SK-N-SH (cell line): ENCODE data around the gene ZC3HAV1L. TPM values are rescaled to one million over a fixed set of nuclear protein-coding genes. Genes with fewer than 3 reads are reported as not detected.

ENCODE experiments used
- CTCF ChIA-PET: fragments of 300-600, 350-600 bp; formaldehyde crosslinking; extraction: SDS; loops from one replicate; lab custom pipeline; 2021; lab: Yijun Ruan, JAX
- POLR2A ChIA-PET: fragments of 350-600 bp; sonication (Branson Sonifier 250); formaldehyde crosslinking; extraction: SDS; loops from one replicate; lab custom pipeline; 2020; ENCODE audit warnings: antibody characterized with exemption, inconsistent platforms; lab: Yijun Ruan, JAX
- DNase-seq: peaks from one replicate; pipeline ENCODE4 v3.0.0; 2012
- H2AFZ ChIP-seq: fragments of 200-600 bp; sonication (generic); 2 replicates; pipeline ENCODE4 v1.8.1; 2016; ENCODE audit warnings: antibody characterized with exemption, mild to moderate bottlenecking, low read depth
- H3F3A ChIP-seq: fragments of 200-600 bp; sonication (generic); replicated peaks from 2 replicates; pipeline ENCODE3; 2016; ENCODE audit warnings: antibody characterized with exemption, mild to moderate bottlenecking; ENCODE audit not compliant: insufficient read depth
- H3K27ac ChIP-seq, 2 experiments: fragments of 200-500 bp in 1 of 2; fragments of 200-600 bp in 1 of 2; sonication (Bioruptor generic) in 1 of 2; sonication (generic), shearing (Covaris generic) in 1 of 2; 2 replicates each; pipeline versions ENCODE4 v1.5.1 to v1.6.1; 2014 to 2016; ENCODE audit warnings: low read depth in 2 of 2, inconsistent platforms in 1 of 2, low read length in 1 of 2, mild to moderate bottlenecking in 1 of 2, mixed read lengths in 1 of 2
- H3K27me3 ChIP-seq: fragments of 200-600 bp; sonication (generic), shearing (Covaris generic); 2 replicates; pipeline ENCODE4 v1.6.1; 2016; ENCODE audit warnings: mixed run types; ENCODE audit not compliant: insufficient read depth
- H3K36me3 ChIP-seq, 2 experiments: fragments of 200-500 bp in 1 of 2; fragments of 200-600 bp in 1 of 2; sonication (Bioruptor generic) in 1 of 2; sonication (generic) in 1 of 2; replicated peaks in 1 of 2; 2 replicates each; pipeline versions ENCODE3 to v1.5.1; 2014 to 2016; ENCODE audit warnings: low read length in 1 of 2, mild to moderate bottlenecking in 1 of 2; ENCODE audit not compliant: insufficient read depth in 2 of 2, control insufficient read depth in 1 of 2
- H3K4me1 ChIP-seq, 2 experiments: fragments of 200-500 bp in 1 of 2; fragments of 200-600 bp in 1 of 2; sonication (Bioruptor generic) in 1 of 2; sonication (generic), shearing (Covaris generic) in 1 of 2; 2 replicates each; pipeline versions ENCODE4 v1.5.1 to v1.6.1; 2014 to 2016; ENCODE audit warnings: low read depth in 1 of 2, low read length in 1 of 2, mixed run types in 1 of 2; ENCODE audit not compliant: insufficient read depth in 2 of 2, control insufficient read depth in 1 of 2
- H3K4me2 ChIP-seq: fragments of 200-600 bp; sonication (generic), shearing (Covaris generic); 2 replicates; pipeline ENCODE4 v1.6.1; 2017; ENCODE audit warnings: mixed run types
- H3K4me3 ChIP-seq, 2 experiments: fragments of 200-500 bp in 1 of 2; fragments of 200-600 bp in 1 of 2; sonication (Bioruptor generic) in 1 of 2; sonication (generic), shearing (Covaris generic) in 1 of 2; 2 replicates each; pipeline versions ENCODE4 v1.5.1 to v1.8.1; 2014 to 2016; ENCODE audit warnings: low read depth in 2 of 2, inconsistent platforms in 1 of 2, low read length in 1 of 2, mild to moderate bottlenecking in 1 of 2, mixed read lengths in 1 of 2, moderate library complexity in 1 of 2
- H3K79me2 ChIP-seq: fragments of 200-600 bp; sonication (generic); 2 replicates; pipeline ENCODE4 v1.8.1; 2017; ENCODE audit warnings: mild to moderate bottlenecking; ENCODE audit not compliant: insufficient read depth
- H3K9ac ChIP-seq: fragments of 200-600 bp; sonication (generic); 2 replicates; pipeline ENCODE4 v1.6.1; 2017; ENCODE audit warnings: mixed run types
- H3K9me2 ChIP-seq: fragments of 200-600 bp; sonication (generic); 2 replicates; pipeline ENCODE4 v1.6.1; 2017; ENCODE audit warnings: mixed run types
- H3K9me3 ChIP-seq: fragments of 200-600 bp; sonication (generic); 2 replicates; pipeline ENCODE4 v1.6.1; 2017; ENCODE audit warnings: mixed run types, mild to moderate bottlenecking, moderate library complexity
- H4K20me1 ChIP-seq: fragments of 200-600 bp; sonication (generic); 2 replicates; pipeline ENCODE4 v1.6.1; 2017; ENCODE audit warnings: mild to moderate bottlenecking, mixed run types; ENCODE audit not compliant: insufficient read depth
- ELF1 ChIP-seq: IDR thresholded peaks from 2 replicates; pipeline ENCODE4 v1.4.0; 2012
- EP300 ChIP-seq, 2 experiments: IDR thresholded peaks; 2 replicates each; pipeline versions ENCODE4 v1.4.0 to v1.6.1; 2012; ENCODE audit warnings: borderline replicate concordance in 1 of 2, low read depth in 1 of 2, low read length in 1 of 2
- EZH2phosphoT487 ChIP-seq: fragments of 200-600 bp; sonication (generic); IDR thresholded peaks from 2 replicates; pipeline ENCODE4 v1.6.1; 2017; ENCODE audit warnings: low read depth, mixed run types, mild to moderate bottlenecking, antibody characterized with exemption, moderate library complexity, borderline replicate concordance
- GABPA ChIP-seq: IDR thresholded peaks from 2 replicates; pipeline ENCODE4 v1.4.0; 2012; ENCODE audit warnings: low read depth, mild to moderate bottlenecking
- GATA2 ChIP-seq: sonication (generic); formaldehyde crosslinking; IDR thresholded peaks from 2 replicates; pipeline ENCODE4 v1.5.0; 2020; ENCODE audit warnings: mild to moderate bottlenecking, missing genetic modification reagents
- IRF3 ChIP-seq: fragments of 150-350 bp; IDR thresholded peaks from 2 replicates; pipeline ENCODE4 v1.6.1; 2016; ENCODE audit warnings: mild to moderate bottlenecking, low read depth, low read length
- NRF1 ChIP-seq: IDR thresholded peaks from 2 replicates; pipeline ENCODE4 v1.6.1; 2012; ENCODE audit warnings: low read depth, mild to moderate bottlenecking, low read length
- PBX3 ChIP-seq: IDR thresholded peaks from 2 replicates; pipeline ENCODE4; 2012
- RCOR1 ChIP-seq: fragments of 150-350 bp; IDR thresholded peaks from 2 replicates; pipeline ENCODE4 v1.6.1; 2017; ENCODE audit warnings: antibody characterized with exemption, low read length
- RXRA ChIP-seq: IDR thresholded peaks from 2 replicates; pipeline ENCODE4 v1.4.0; 2012; ENCODE audit warnings: low read depth, mild to moderate bottlenecking, borderline replicate concordance
- TAF1 ChIP-seq: IDR thresholded peaks from 2 replicates; pipeline ENCODE4 v1.6.1; 2012; ENCODE audit warnings: low read depth, mild to moderate bottlenecking, low read length, moderate library complexity, borderline replicate concordance
- TEAD4 ChIP-seq: IDR thresholded peaks from 2 replicates; pipeline ENCODE4 v1.4.0; 2012; ENCODE audit warnings: mild to moderate bottlenecking, borderline replicate concordance; ENCODE audit not compliant: insufficient read depth
- YY1 ChIP-seq: IDR thresholded peaks from 2 replicates; pipeline ENCODE4 v1.4.0; 2012; ENCODE audit warnings: low read depth, mild to moderate bottlenecking
- ZBTB33 ChIP-seq: IDR thresholded peaks from 2 replicates; pipeline ENCODE4 v1.4.0; 2012; ENCODE audit warnings: low read depth, borderline replicate concordance
- WGBS: methylation state at CpG from one replicate; pipeline ENCODE4 v1.1.6; 2017; ENCODE audit warnings: low lambda C conversion rate; 5-methylcytosine and 5-hydroxymethylcytosine counted together
- polyA plus RNA-seq, 3 experiments: library from polyadenylated mRNA; depleted of rRNA; stranded (reverse); fragments of >200 nt; gene quantifications; 2 replicates each; pipeline ENCODE4 v1.2.3, GENCODE V29; 2012

The ZC3HAV1L gene
- polyA plus RNA-seq, 1 of the 3 experiments (the other 2 are of a cell fraction), result 9.7 TPM

- H4K20me1 ChIP-seq, result no peaks in the 10 kb centered on the region
- no peaks in the 10 kb centered on the region for H3K9me2 ChIP-seq
- H3K27me3 ChIP-seq, result no peaks in the 10 kb centered on the region
- no peaks in the 10 kb centered on the region for H3K9me3 ChIP-seq
- H3K27ac ChIP-seq, result no peak overlapping the region
- POLR2A ChIA-PET, result no interaction called here
- 95% methylated on average over 9 of the region's 9 CpGs for WGBS
- no peaks in the 10 kb centered on the region for H3K4me1 ChIP-seq
- no peak overlapping the region for H3K4me3 ChIP-seq
- CTCF ChIA-PET, result interaction anchor here (0.9 to 10.1 kb wide), 4 partner anchors 9 to 143 kb away, joined by 3 to 84 read pairs (median 4); no protein-coding TSS in a partner anchor
- H2AFZ ChIP-seq, result no peak overlapping the region
- H3F3A ChIP-seq, result no peaks in the 10 kb centered on the region
- no peak for DNase-seq
- TF ChIP-seq TAF1, result no peak
- no peak for TF ChIP-seq ZBTB33
- TF ChIP-seq EZH2phosphoT487, result no peak
- TF ChIP-seq PBX3, result no peak
- TF ChIP-seq RXRA, result no peak
- no peak for TF ChIP-seq EP300 (IDR thresholded peaks at IDR 0.05; ENCODE audit: borderline replicate concordance in 1 of 2, low read depth in 1 of 2, low read length in 1 of 2)
- TF ChIP-seq ELF1, result no peak
- no peak for TF ChIP-seq YY1
- TF ChIP-seq IRF3, result no peak
- H3K4me2 ChIP-seq, result no peak overlapping the region
- H3K36me3 ChIP-seq, result peaks cover 47 to 52% of the 10 kb centered on the region in 2 experiments
- H3K79me2 ChIP-seq, result no peaks in the 10 kb centered on the region
- no peak overlapping the region for H3K9ac ChIP-seq
Observed at GRCh38 chr7:139066315-139066714, 30.5 kb upstream of the ZC3HAV1L start.

GRCh38 chr7:139065323-139065722, 29.5 kb upstream of the ZC3HAV1L start:
- H3K4me3 ChIP-seq, result no peak overlapping the region
- DNase-seq, result no peak
- H2AFZ ChIP-seq, result no peak overlapping the region
- POLR2A ChIA-PET, result no interaction called here
- 95% methylated on average over 11 of the region's 11 CpGs for WGBS
- no peaks in the 10 kb centered on the region for H3K27me3 ChIP-seq
- H3F3A ChIP-seq, result no peaks in the 10 kb centered on the region
- no peaks in the 10 kb centered on the region for H3K9me2 ChIP-seq
- no peak overlapping the region for H3K27ac ChIP-seq
- H4K20me1 ChIP-seq, result no peaks in the 10 kb centered on the region
- no peaks in the 10 kb centered on the region for H3K4me1 ChIP-seq
- H3K36me3 ChIP-seq, result peaks cover 50 to 56% of the 10 kb centered on the region in 2 experiments
- no peak overlapping the region for H3K9ac ChIP-seq
- no peak overlapping the region for H3K4me2 ChIP-seq
- CTCF ChIA-PET, result interaction anchor here (0.9 to 10.1 kb wide), 7 partner anchors 10 to 83 kb away, joined by 3 to 84 read pairs (median 3); no protein-coding TSS in a partner anchor
- H3K9me3 ChIP-seq, result no peaks in the 10 kb centered on the region
- no peaks in the 10 kb centered on the region for H3K79me2 ChIP-seq
- TF ChIP-seq PBX3 (no peak), YY1 (no peak), EP300 (IDR thresholded peaks at IDR 0.05; ENCODE audit: borderline replicate concordance in 1 of 2, low read depth in 1 of 2, low read length in 1 of 2) (no peak), GABPA (no peak), RCOR1 (no peak), GATA2 (CRISPR knock-in tag) (no peak), TEAD4 (no peak), NRF1 (no peak)
